NCI-H1694 (cell line): ENCODE results near the gene CADM4.
"Not testable (repeated sequence)": the region's sequence is repeated elsewhere in the genome, so short reads cannot be mapped to it uniquely, and the experiment has no call there.

Experiments used
- DNase-seq: peaks from one replicate; lab custom pipeline; 2025; lab: John Stamatoyannopoulos, UW

Gene CADM4

DNA sequence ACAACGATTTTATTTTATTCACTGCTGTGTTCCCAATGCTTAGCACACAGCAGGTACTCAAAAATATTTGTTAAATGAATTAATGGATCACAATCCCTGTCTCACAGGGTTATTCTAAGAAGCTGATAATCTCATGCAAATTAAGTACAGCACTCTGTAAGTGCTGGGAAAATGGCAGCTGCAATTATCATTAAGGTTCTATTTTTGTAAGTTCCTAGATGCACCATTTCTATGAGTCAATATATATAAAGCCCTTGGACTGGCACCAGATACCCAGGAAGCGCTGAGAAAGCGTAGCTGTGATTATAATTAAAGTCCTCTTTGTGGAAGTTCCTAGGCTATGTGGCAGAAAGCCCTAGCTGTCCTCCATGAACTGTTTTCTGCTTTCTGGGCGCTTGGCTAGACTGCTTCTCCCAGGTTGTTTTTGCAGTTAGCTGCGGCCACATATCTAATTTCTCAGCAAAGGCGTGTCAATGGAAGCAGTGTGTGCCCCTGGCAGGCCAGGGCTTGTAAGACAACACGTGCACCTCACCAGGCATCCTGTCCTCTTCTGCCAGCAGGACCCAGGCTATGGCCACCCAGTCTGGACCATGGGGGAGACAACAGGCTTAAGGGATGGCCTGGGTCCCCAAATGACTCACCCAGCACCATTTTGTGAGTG, 33.0 kb downstream of the CADM4 start:
- no peak for DNase-seq

DNA sequence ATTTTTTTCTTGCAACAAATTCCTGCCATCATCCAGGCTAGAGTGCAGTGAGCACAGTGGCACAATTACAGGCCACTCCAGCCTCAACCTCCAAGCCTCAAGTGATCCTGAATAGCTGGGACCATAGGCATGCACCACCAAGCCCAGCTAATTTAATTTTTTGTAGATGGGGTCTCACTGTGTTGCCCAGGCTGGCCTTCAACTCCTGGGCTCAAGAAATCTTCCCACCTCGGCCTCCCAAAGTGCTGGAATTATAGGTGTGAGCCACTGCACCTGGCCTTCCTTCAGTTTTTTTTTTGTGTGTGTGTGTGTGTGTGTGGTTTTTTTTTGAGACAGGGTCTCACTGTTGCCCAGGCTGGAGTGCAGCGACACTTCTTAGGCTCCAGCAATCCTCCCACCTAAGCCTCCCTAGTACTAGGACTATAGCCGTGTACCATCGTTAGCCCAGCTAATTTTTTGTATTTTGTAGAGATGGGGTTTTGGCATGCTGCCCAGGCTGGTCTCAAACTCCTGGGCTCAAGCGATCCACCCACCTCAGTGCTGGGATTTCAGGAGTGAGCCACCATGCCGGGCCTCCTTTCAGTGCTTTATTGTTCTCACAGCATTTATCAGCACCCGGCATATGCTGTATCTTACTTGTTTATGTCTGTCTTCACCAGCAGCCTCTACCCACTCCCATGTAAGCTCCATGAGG, 33.6 kb downstream of the CADM4 start:
- DNase-seq, result no peak

DNA sequence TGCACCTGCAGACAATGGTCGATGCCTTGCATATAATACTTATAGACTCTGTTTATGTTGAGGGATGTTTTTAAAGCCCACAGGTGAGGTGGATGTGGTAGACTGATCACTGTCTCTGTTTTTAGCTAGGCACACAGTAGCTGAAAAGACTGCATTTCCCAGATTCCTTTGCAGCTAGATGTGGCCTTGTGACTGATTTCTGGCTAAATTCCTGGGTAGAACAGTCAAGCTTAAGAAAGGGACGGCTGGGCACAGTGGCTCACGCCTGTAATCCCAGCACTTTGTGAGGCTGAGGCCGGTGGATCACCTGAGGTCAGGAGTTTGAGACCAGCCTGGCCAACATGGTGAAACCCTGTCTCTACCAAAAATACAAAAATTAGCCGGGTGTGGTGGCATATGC, 39.3 kb downstream of the CADM4 start:
- not testable (repeated sequence) for DNase-seq

DNA sequence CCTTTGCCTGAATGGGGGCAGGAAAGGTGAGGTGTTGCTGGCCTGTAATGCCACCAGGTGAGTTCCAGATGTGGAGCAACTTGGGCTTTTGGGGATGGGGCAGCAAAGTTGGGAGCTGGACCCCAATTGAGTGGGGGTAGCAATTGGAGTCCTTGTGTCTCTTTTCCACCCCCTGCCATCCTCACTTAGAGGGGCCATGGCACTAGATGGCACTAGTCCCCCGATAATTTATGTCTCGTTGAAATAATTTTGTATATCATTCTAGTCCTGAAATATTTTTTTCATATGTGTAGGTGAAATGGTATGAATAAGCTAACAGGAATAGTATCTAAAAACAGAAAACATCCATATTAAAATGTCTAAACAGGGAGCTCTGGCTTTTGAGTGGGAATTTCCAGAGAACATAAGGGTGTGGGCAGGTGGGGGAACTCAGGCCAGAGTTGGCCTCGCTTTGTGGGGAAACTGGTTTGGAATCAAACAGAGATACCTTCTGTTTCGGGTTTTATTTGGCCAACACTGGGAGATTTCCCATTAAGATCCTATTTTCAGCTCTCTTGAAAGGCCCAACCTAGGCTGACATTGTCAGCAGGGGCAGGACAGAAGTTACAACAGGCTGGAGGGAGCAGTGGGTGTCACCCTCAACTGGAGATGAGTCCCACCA, 39.9 kb downstream of the CADM4 start:
- DNase-seq, result no peak

DNA sequence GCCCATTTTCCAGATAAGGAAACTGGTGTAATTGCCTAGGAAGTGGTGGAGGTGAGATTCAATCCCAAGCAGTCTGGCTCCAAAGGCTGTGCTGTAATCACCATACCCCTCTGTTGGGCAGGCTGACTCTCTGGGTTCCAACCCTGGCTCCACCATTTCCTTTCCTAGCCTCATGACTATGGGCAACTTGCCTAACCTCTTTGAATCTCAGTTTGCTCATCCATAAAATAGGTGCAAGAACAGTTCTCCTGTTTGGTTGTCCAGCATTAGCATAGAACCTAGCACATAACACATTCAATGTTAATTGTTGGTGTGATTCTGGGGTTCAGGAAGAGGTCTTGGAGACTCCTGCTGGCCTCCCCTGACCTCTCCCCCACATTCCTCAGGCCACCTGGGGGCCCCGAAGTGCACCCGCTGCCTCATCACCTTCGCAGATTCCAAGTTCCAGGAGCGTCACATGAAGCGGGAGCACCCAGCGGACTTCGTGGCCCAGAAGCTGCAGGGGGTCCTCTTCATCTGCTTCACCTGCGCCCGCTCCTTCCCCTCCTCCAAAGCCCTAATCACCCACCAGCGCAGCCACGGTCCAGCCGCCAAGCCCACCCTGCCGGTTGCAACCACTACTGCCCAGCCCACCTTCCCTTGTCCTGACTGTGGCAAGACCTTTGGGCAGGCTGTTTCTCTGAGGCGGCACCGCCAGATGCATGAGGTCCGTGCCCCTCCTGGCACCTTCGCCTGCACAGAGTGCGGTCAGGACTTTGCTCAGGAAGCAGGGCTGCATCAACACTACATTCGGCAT, 41.0 kb downstream of the CADM4 start:
- no peak for DNase-seq

DNA sequence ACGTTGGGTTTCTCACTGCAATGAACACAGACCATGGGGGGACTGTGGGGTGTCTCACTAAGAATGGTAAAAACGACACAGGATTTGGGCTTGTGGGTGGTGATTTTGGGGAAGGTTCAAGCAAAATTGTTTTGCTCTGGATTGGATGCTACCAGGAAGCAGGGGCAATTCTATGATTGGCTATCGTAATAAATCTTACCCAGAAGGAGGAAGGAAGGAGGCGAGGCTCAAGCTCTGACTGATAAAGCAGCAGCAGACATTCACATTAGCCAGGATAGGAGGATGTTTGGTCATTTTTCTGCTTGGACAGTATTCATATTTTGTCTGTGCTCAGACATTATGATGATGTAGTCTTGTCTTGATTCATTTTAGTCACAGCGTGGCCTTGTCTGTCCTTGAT, 41.8 kb downstream of the CADM4 start:
- DNase-seq, result no peak

DNA sequence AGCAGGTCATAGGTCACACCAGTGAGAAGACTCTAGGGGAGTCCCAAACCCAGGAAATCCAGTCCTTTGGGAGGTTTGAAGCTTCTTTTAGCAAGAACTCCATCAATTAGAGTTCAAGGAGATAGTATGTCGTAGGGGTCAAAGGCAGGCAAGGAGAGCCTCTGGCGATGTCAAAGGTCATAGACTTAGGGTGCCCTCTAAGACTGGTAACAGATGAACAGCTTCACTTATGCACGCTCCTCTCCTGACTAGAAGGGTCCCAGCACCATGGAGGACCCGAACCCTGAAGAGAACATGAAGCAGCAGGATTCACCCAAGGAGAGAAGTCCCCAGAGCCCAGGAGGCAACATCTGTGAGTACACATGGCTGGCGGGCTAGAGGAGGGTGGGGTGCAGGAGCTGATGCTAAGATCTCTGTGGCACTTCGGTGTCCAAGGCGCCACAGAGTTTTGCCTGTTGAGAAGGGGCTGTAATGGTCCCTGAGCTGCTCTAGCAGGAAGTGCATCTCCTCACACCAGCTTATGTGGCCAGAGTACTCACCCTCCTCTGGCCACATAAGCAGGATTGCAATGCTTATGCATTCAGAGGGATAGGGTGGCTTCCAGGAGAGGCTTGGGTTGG, 42.7 kb downstream of the CADM4 start:
- DNase-seq, result no peak

DNA sequence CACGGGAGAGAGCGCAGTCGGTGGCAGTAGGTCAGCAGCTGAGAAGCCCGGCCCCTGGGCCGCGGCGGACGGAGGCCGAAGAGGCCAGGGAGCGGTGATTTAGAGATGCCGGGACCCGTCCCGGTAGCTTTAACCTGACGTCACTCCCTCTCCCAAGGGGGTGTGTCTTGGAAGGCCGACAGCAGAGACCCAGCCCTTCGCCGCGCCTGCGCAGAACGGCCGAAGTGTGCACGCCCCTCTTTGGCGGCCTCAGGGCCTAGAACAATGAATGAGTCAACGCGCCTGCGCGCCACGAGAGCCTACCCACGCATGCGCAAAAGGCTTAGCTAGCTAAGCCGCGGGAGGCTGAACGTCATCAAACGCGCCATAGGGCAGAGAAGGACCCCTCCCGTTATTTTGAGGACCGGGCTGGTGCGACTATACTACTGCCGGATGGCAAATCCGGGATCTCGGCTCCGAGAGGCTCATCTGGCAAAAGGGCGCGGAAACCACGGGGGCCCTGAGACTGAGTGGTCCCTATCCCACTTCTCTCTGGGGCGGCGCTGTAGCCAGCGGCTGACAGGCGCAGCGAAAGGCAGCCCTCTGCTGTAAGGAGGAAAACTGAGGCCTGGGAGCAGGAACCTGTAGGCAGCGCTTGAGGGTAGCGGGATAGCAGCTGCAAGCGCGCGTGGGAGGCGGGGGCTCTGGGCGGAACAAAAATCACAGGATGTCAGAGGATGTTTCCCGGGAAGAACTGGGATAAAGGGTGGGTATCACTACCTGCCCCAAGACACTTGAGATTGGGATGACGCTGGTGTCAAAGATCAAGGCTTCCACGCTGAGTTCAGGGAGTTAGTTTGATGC, 43.4 kb downstream of the CADM4 start, which contains the start of the genes IRGQ and ZNF576:
Gene IRGQ (minus strand): TSS at position 136 of the 843 bp plus-strand sequence. CDS start 796 bp downstream, outside the sequence.
Gene ZNF576 (plus strand): TSS at position 597 of the 843 bp plus-strand sequence. CDS start 514 bp downstream, outside the sequence.
- DNase-seq, result peak; percentile 99

DNA sequence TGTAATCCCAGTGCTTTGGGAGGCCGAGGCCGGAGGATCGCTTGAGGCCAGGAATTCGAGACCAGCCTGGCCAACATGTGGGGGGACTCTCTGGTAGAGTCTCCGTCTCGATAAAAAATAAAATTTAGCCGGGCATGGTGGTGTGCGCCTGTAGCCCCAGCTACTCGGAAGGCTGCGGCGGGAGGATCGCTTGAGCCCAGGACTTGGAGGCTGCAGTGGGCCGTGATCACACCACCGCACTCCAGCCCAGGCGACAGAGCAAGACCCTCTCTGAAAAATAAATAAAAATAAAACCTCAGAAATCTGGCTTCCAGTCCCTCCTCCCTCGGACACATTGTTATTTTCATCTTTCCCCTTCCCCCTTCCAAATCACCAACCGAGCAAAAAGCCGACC, 44.0 kb downstream of the CADM4 start:
- DNase-seq, result no peak

DNA sequence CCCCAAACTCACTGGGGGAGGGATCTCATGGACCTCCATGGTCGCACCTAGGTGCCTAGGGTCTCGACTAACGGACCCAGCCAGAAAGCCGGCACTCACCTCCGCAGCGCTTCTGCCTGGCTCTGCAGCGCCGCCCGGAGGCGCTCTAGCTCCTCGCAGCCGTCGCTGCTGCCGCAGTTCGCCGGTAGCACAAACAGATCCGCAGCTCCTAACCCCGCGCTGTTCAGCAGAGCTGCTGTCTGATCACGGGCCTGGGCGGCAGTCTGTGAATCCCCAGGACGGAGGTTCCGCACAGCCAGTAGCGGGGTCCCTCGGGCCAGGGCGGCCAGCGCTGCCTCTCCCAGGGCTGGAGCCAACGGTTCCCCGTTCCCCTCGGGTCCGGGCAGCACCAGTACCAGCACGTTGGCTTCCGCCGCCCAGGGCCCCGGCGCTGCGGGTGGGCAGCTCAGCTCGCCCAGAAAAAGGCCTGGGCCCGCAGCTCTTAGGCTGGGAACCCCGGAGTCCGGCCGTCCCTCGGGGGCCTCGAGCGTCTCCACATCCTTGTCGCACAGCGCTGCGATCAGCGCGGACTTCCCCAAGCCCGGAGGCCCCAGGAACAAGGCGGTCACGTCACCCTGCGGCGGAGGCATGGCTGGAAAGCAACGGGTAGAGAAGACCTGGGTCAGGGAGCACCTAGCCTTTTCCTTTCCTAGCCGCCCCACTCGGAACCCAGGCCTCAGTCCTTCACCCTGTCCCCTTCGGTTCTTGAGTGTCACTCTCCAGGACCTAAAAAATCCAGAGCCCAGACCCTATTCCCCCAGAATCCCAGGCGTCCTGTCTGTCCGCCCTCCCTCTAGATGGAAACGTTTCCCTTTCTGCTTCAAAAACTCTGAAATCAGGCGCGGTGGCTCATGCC, 44.7 kb downstream of the CADM4 start:
- peak; percentile 57 for DNase-seq

DNA sequence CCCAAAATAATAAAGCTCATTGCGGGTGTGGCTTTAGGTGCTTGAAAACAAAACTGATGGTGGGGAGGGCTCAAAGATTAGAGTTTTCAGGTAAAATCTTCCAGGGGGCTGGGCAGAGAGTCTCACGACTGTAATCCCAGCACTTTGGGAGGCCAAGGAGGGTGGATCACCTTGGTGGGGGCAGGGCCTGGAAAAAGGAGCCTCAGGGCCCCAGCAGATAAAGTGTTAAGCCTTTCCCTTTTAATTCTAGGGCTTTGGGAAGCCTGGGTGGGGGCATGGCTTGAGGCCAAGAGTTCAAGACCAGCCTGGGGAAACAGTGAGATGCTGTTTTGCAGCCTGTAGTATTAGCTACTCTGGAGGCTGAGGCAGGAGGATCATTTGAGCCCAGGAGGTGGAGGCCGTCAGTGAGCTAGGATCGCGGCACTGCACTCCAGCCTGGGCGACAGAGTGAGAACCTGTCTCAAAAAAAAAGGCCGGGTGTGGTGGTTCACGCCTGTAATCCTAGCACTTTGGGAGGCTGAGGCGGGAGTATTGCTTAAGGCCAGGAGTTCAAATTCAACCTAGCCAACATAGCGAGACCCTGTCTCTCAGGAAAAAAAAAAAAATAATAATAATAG, 45.5 kb downstream of the CADM4 start:
- no peak for DNase-seq

DNA sequence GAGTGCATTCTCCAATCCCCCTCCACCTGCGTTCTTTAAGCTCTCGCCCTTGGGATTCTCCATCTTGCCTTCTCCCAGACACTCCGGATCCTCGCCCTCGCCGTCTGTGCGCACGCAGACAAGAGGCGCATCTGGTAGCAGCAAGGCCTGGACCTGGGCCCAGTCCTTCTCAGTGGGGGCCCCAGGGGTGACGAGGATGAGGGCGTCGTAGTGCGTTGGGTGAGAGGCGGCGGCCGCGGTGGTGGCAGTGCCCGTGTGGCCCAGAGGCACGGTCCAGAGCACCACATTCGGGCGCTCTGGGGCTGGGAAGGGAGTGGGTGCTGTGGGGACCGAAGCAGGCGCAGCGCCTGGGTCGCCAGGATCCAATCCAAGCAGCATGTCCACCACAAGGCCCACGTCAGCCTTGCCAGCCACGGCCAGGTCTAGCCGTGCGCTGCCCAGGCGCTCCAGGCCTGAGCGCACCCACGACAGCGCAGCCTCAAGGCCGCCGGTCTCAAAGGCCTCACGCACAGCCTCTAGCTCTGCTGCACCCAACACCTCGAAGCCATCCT, 46.8 kb downstream of the CADM4 start:
- DNase-seq, result no peak

DNA sequence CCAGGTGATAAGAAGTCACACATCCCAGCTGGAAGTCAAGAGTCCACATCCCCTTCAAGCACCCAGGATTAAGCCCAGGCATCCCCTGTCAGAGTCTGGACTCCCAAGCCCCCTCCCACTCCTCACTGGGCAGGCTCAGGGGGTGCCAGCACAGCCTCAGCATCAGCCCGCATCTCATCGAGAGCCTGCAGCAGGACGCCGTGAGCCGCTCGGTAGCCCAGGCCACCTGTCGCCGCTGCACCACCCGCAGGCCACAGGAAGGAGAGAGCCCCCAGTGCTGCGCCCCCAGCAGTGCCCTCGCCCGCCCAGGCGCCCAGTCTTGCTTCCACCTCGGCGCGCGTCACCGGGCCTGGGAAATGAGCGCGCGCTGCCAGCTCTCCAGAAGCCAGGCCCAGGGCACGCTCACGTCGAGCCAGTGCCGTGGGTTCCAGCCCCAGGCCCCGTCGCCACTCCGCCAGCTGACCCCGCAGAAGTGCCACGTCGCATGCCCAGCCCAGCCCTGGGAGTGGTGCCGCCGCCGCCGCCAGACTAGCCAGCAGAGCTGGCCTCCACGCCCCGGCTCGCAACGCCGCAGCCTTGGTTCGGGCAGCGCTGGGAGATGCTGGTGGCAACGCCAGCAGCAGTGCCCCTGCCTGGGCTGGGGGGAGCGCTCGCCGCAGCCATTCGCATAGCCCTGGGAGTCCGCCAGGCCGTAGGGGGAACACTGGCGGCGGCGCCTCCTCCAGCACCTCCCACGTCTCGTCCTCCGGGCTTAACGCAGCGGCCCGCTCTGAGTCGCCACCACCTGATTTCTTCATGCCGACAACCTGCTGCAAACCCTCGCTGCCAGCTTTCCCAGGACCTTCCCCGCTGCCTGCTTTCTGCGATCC, 47.5 kb downstream of the CADM4 start:
- no peak for DNase-seq

DNA sequence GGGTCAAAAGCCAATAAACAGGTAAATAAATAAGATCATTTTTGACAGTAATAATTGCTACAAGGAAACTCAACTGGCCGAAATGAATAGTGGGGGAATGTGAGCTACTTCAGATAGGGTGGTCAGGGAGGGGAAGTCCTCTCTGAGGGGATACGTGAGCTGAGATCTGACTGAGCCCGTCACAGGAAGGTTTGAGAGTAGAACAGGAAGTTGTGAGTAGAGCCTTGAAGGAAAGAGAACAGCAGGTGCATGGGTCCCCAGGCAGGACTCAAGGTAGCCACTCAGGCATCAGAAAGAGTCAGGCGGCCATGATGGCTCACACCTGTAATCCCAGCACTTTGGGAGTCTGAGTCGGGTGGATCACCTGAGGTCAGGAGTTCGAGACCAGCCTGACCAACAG, 50.0 kb downstream of the CADM4 start:
- DNase-seq, result no peak

DNA sequence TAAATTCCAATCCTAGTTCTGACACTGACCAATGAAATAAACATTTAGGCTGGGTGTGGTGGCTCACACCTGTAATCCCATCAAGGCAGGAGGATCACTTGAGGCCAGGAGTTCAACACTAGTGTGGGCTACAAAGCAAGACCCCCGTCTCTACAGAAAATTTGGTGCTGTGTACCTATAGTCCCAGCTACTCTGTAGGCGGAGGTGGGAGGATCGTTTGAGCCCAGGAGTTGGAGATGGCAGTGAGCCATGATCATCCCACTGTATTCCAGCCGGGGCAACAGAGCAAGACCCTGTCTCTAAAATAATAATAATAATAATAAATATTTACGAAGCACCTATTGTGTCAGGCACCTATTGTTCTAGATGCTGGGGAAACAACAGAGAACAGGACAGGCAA, 50.4 kb downstream of the CADM4 start:
- DNase-seq, result no peak

DNA sequence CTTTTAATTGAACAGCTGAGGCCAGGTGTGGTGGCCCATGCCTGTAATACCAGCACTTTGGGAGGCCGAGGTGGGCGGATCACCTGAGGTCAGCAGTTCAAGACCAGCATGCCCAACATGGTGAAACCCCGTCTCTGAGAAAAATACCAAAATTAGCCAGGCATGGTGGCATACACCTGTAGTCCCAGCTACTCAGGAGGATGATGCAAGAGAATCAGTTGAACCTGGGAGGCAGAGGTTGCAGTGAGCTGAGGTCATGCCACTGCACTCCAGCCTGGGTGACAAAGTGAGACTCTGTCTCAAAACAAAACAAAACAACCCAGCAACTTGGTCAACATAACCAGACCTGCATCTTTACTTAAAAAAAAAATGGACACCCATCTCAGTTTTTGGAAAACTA, 52.6 kb downstream of the CADM4 start:
- not testable (repeated sequence) for DNase-seq

DNA sequence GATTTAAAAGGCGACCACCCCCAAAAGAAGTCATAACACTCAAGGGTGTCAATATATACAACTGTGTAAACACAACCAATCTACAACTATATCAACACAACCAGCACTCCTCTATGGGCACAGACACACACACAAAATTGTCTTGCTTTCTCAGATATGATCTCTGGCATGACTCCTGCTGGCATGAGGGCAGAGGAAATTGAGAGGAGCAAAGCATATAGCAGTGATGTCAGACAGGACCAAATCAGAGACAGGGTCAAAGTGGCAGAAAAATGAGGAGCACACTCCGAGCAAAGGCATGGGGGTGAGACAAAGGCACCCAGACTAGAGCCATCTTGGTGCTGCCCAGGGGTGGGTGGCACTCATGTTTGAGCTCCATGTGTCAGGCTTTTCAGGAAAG, 53.3 kb downstream of the CADM4 start:
- DNase-seq, result no peak

DNA sequence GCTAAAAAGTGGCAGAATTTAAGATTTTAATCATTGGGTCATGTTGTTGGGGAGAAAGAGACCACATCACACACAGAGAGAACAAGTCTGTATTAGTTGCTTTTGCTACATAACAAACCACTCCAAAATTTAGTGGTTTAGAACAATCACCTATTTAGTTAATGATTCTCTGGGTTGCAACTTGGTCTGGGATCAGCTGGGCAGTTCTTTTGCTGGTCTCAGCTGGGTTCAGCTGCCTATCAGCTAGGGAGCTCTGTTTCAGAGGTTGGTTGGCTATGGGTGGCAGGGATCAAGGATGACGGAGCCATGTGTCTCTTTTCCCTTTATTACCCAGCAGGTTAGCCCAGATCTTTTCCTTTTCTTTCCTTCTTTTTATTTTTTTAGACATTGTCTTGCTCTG, 55.2 kb downstream of the CADM4 start:
- no peak for DNase-seq
